IPS-15b (cell line): ENCODE measurements around the gene CLTB.
A peak's percentile ranks its signal among the peaks of the same experiment; 100 is the strongest.

ENCODE experiments used
- H3K27me3 ChIP-seq: one replicate; pipeline ENCODE4 v1.6.1; 2013; ENCODE audit warnings: low read length; ENCODE audit not compliant: control insufficient read depth, insufficient read depth
- H3K36me3 ChIP-seq: one replicate; pipeline ENCODE4 v1.6.1; 2013; ENCODE audit warnings: low read length; ENCODE audit not compliant: control insufficient read depth, insufficient read depth
- H3K4me1 ChIP-seq: one replicate; pipeline ENCODE4 v1.6.1; 2013; ENCODE audit warnings: mild to moderate bottlenecking, low read length; ENCODE audit not compliant: control insufficient read depth, insufficient read depth
- H3K4me3 ChIP-seq: one replicate; pipeline ENCODE4 v1.5.1; 2013; ENCODE audit warnings: low read depth, low read length
- H3K9ac ChIP-seq: one replicate; pipeline ENCODE4 v1.6.1; 2013; ENCODE audit warnings: low read depth, mild to moderate bottlenecking, low read length
- H3K9me3 ChIP-seq: one replicate; pipeline ENCODE4 v1.6.1; 2013; ENCODE audit warnings: mild to moderate bottlenecking, low read length; ENCODE audit not compliant: control insufficient read depth, insufficient read depth

CLTB gene

GRCh38 chr5:176366232-176366894 is 50.0 kb downstream of the CLTB start:
- peak overlapping the region; percentile 65 for H3K9ac ChIP-seq
- H3K36me3 ChIP-seq: no peaks in the 10 kb centered on the region
- no peaks in the 10 kb centered on the region for H3K4me1 ChIP-seq
- H3K9me3 ChIP-seq: no peaks in the 10 kb centered on the region
- H3K27me3 ChIP-seq: peaks cover 46% of the 10 kb centered on the region
- H3K4me3 ChIP-seq: peak overlapping the region; percentile 52

DNA sequence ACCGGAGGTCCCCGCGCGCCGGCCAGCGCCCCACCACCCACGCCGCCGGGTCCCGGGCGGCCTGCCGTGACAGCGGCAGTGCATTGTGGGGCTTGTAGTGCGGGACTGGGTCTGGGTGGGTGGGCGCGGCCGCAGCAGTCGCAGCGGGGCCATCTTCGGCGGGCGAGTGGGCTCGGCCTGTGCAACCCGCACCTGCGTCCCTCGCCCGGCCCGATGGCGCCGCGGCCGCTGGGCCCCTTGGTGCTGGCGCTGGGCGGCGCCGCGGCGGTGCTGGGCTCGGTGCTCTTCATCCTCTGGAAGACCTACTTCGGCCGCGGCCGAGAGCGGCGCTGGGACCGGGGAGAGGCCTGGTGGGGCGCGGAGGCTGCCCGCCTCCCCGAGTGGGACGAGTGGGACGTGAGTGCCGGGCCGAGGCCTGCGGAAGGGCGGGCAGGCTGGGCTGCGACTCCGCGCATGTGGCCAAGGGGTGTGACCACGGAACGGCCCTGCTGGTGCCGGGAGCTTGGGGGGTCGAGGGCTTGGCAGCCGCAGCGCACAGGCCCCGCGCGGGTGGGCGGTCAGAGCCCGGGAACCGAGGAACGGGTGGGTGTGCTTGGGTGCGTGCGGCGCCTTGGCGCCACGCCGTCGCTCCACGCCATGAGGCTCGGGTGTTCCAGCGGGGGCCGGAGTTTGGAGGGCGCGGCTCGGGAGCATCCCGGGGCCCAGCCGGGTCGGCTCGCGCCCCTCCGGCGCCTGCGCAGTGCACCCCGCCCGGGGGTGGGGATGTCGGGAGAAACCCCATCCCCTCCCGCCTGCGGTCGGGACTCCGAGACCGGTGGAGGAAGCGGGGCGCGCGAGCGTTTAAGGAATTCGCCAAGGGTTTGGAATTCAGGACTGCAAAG is 50.7 kb downstream of the CLTB start, which contains the start of gene ARL10:
ARL10 (plus strand) TSS at position 137 of the 881 bp plus-strand sequence; CDS start at position 214, 77 bp downstream.
- H3K9ac ChIP-seq: peak within 1 kb of the TSS; percentile 65
- no peaks in the 10 kb centered on the region for H3K9me3 ChIP-seq
- peak within 1 kb of the TSS; percentile 52 for H3K4me3 ChIP-seq
- H3K4me1 ChIP-seq: no peaks in the 10 kb centered on the region
- H3K36me3 ChIP-seq: peaks cover 2% of the 10 kb centered on the region
- H3K27me3 ChIP-seq: peaks cover 46% of the 10 kb centered on the region

GRCh38 chr5:176364765-176365350 is 51.5 kb downstream of the CLTB start:
- no peaks in the 10 kb centered on the region for H3K9me3 ChIP-seq
- H3K27me3 ChIP-seq: peaks cover 46% of the 10 kb centered on the region
- H3K9ac ChIP-seq: no peak overlapping the region
- H3K36me3 ChIP-seq: peaks cover 2% of the 10 kb centered on the region
- H3K4me1 ChIP-seq: no peaks in the 10 kb centered on the region
- H3K4me3 ChIP-seq: peak overlapping the region; percentile 52

- H3K36me3 ChIP-seq: peaks cover 8% of the 10 kb centered on the region
- H3K9ac ChIP-seq: no peak overlapping the region
- H3K27me3 ChIP-seq: peaks cover 43% of the 10 kb centered on the region
- no peaks in the 10 kb centered on the region for H3K9me3 ChIP-seq
- no peaks in the 10 kb centered on the region for H3K4me1 ChIP-seq
- H3K4me3 ChIP-seq: peak overlapping the region; percentile 96
Measured at GRCh38 chr5:176362233-176362490, 54.2 kb downstream of the CLTB start.

- Histone ChIP-seq H3K4me1 (no peaks in the 10 kb centered on the region), H3K36me3 (peaks cover 8% of the 10 kb centered on the region)
Measured at GRCh38 chr5:176361437-176362232, 54.7 kb downstream of the CLTB start, which contains the start of gene KIAA1191. Gene KIAA1191, minus strand, starts transcription at chr5:176361764. Its CDS starts 2,256 bp downstream, at chr5:176359508.

DNA sequence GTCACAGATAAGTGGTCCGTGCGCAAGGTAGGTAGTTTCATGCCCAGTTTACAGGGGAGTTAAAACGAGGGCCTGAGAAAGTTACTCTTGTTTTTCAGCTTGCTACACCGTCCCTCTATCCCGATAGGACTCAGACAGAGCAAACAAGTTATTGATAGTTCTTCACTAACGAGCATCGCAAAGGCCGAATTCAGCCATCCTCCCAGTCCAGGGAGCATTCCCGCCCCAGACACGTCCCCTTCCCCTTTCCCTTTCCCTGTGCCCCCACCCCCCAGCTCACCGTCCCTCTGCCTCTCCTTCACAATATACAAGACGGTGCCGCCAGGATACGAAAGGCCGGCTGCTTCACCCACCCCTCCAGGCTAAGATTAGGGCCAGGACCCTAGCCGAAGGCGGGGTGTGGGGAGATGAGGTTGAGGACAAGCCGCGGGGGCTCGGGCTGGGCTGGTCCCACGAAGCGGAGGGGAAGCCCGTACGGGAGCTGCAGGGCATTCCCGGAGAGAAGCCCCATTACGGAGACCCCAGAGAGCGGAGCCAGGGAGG is 55.4 kb downstream of the CLTB start:
- Histone ChIP-seq H3K27me3 (peaks cover 34% of the 10 kb centered on the region), H3K9ac (peak overlapping the region; percentile 90), H3K36me3 (peaks cover 8% of the 10 kb centered on the region), H3K4me3 (peak overlapping the region; percentile 96), H3K9me3 (no peaks in the 10 kb centered on the region), H3K4me1 (no peaks in the 10 kb centered on the region)

More at GRCh38 chr5:176361437-176362232, 54.7 kb downstream of the CLTB start, which contains the start of gene KIAA1191:
- Histone ChIP-seq H3K9me3 (no peaks in the 10 kb centered on the region), H3K9ac (peak within 1 kb of the TSS; percentile 90), H3K4me3 (peak within 1 kb of the TSS; percentile 96), H3K27me3 (peaks cover 40% of the 10 kb centered on the region)

DNA sequence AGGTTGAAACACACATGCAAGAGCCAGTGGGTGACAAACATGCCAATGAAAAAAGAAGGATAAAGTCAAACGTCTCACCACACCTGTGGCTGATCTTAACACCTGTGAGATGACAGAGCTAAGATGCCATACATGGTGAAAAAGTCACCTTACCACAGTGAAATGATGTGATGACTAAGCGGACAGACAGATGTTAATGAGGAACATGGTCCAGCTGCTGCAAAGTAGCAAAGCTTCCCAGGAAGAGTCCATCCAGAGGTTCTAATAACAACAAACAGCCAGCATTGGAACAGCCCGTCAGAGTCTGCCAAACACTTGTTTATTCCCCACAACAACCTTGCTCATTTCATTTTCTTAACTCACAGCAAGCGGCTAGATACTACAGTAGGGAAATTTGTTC is 56.7 kb downstream of the CLTB start:
- H3K4me1 ChIP-seq: no peaks in the 10 kb centered on the region
- H3K9ac ChIP-seq: no peak overlapping the region
- no peaks in the 10 kb centered on the region for H3K9me3 ChIP-seq
- peaks cover 8% of the 10 kb centered on the region for H3K36me3 ChIP-seq
- H3K27me3 ChIP-seq: peaks cover 26% of the 10 kb centered on the region
- H3K4me3 ChIP-seq: peak overlapping the region; percentile 11

DNA sequence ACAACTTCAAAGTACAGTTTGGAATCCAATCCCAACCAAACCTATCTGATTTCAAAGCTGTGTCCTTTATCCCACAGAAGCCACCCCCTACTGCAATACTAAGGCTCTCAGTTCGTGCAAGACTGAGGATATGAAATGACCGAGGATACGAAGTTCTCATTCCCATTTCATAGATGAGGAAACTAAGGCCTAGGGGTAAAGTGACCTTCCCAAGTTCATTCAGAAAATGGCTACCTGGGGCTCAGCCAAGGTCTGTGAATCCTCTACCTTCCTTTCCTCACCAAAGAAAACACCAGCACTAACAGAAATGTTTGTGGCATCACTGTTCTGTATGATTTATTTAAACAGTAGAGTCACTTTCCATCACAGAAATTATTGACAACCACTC is 60.2 kb downstream of the CLTB start:
- no peaks in the 10 kb centered on the region for H3K4me1 ChIP-seq
- H3K4me3 ChIP-seq: no peak overlapping the region
- H3K27me3 ChIP-seq: no peaks in the 10 kb centered on the region
- H3K9ac ChIP-seq: no peak overlapping the region
- H3K36me3 ChIP-seq: peaks cover 23% of the 10 kb centered on the region
- no peaks in the 10 kb centered on the region for H3K9me3 ChIP-seq

- Histone ChIP-seq H3K4me1 (no peaks in the 10 kb centered on the region), H3K4me3 (no peak overlapping the region), H3K36me3 (peaks cover 23% of the 10 kb centered on the region), H3K27me3 (no peaks in the 10 kb centered on the region), H3K9ac (no peak overlapping the region), H3K9me3 (no peaks in the 10 kb centered on the region)
Measured at GRCh38 chr5:176355400-176356178, 60.8 kb downstream of the CLTB start.

GRCh38 chr5:176353533-176353932 is 62.8 kb downstream of the CLTB start:
- H3K36me3 ChIP-seq: peaks cover 32% of the 10 kb centered on the region
- H3K4me3 ChIP-seq: no peak overlapping the region
- no peak overlapping the region for H3K9ac ChIP-seq
- no peaks in the 10 kb centered on the region for H3K9me3 ChIP-seq
- no peaks in the 10 kb centered on the region for H3K4me1 ChIP-seq
- H3K27me3 ChIP-seq: no peaks in the 10 kb centered on the region
